Superior temporal gyrus (tissue), 1 donor: ENCODE data around the gene CHAF1B.
"Not testable (repeated sequence)": the region's sequence is repeated elsewhere in the genome, so short reads cannot be mapped to it uniquely, and the experiment has no call there.

Experiments used
- DNase-seq: peaks from one replicate; pipeline ENCODE4 v3.0.0-alpha.2; 2016; ENCODE audit errors: extremely low spot score

The CHAF1B gene

GRCh38 chr21:36388096-36388495, 2.9 kb downstream of the CHAF1B start:
- no peak for DNase-seq

DNA sequence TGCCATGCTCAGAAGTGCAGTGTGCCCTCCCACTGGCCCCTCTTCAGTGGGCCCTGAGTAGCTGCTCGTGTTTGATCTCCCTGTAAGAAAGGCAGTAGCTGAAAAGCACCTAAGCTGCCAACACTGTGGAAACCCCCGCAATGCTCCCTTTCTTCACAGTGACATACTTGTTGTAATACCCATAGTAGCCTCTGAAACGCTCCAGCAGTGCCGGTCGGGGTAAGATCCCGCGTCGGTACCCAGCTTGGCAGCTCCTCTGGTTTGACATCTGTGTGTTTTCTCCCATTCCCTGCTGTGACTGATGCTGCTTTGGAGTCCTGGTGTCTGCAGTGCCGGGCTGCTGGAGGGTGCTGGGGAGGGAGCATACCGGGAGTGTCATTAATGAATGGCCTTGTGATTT, 3.6 kb downstream of the CHAF1B start:
- peak; percentile 60 for DNase-seq

GRCh38 chr21:36391649-36392048, 6.5 kb downstream of the CHAF1B start:
- not testable (repeated sequence) for DNase-seq

DNA sequence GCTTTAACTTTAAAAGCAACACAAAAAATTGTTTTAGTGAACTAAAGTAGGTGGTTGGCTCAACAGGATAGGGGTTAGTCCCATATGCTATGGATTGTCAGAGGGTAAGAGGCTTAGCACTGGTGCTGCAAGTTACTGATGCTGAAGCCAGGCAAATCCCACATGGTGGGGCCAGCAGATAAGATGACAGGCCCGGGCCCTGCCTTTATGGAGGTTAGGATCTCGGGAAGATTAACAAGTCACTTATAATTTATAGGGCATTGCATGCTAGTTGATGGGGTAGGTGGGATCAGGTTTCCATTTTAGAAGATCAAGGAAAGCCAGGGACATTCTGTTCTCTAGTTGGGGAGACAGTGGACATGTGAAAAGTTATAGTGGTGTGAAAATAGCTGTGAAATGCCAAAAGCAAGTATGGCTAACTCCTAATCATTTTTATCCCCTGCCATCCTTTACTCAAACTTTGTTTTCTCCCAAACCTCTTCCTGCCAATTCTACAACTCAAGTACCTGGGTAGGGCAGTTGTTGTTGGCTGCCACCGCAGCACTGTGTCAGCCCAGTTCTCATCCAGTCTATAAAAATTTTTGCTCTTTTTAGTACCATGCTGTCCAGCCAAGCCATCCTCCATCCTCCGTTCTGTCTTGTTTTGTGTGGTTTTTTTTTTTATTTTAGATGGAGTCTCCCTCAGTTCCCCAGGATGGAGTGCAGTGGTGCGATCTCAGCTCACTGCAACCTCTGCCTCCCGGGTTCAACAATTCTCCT, 10.3 kb downstream of the CHAF1B start:
- DNase-seq = no peak

GRCh38 chr21:36396325-36396724, 11.1 kb downstream of the CHAF1B start:
- DNase-seq = no peak

- DNase-seq = no peak
Observed at GRCh38 chr21:36396971-36397370, 11.8 kb downstream of the CHAF1B start.

- no peak for DNase-seq
Observed at GRCh38 chr21:36397606-36398005, 12.4 kb downstream of the CHAF1B start.

DNA sequence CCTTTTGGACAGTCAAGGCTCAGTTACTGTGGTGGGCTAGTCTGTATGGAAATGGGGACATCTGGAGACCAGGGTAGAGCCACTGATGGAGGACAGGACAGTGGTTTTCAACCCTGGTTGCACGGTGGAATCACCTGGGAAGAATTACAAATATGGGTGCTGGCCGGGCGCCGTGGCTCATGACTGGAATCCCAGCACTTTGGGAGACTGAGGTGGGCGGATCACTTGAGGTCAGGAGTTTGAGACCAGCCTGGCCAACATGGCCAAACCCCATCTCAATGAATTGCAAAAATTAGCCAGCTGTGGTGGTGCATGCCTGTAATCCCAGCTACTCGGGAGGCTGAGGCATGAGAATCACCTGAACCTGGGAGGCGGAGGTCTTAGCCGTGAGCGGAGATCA, 14.5 kb downstream of the CHAF1B start:
- DNase-seq = not testable (repeated sequence)

DNA sequence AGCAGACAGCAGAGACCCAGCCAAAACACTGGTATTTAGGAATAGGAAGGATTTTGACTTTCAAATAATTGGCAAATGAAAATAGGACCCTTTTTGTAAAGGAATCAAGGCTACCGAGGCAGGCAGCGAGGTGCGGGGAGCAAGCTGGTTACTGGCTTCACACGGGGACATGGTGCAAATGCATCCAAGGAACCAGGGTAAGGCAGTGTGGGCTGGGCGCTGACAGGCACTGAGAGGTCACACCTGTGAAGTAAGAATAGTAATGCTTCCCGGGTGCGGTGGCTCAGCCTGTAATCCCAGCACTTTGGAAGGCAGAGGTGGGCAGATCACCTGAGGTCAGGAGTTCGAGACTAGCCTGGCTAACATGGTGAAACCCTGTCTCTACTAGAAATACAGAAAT, 15.5 kb downstream of the CHAF1B start:
- DNase-seq = no peak

DNA sequence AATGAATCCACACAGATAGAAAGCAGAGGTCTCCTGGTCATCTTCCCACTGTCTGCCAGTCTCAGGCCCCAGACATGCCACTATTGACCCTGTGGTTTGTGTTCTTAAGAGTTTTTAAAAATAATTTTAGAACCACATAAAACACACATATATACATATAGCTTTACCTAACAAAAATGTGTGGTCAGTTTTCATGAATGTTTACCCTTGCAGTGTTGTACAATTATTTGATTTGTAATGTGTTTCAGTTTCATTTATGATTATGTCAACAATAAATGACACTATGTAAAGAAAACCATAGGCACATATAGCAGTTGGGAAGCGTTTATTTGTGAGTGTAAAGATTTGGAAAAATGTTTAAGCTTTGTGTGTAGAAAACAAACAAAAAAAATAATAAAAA, 17.1 kb downstream of the CHAF1B start:
- no peak for DNase-seq

DNA sequence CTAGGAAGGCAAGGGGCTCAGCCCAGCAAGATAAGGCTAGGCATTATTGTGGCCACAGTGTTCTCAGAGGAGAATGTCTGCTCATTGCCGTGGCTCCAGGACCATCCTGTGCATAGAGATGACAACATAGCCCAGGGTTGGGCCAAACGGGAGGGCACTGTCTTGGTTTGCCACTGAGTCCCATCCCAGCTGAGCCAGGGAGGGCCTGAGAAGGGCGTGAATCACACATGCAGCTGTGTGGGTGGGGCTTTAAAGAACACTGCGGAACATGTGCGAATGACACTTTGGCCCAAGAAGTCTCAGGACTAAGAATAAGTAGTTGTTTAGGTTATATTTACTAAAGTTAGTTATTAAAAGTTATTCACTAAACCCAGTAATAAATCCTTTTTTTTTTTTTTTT, 18.5 kb downstream of the CHAF1B start:
- no peak for DNase-seq

DNA sequence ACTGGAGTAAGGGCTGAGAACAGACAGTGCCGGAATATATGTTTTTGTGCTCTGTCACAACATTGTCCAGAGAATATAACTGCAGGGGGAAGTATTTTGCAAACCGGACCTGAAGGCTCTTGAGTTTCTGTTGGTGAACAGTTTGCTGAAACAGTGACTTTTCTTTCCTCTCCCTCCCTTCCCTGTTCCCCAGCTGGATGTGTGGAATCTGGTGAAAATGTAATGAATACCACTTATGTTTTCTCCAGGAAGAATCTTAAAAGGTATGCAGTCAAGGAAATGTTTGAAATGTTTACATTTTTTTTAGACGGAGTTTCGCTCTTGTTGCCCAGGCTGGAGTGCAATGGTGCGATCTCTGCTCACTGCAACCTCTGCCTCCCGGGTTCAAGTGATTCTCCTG, 23.4 kb downstream of the CHAF1B start:
- DNase-seq = no peak

DNA sequence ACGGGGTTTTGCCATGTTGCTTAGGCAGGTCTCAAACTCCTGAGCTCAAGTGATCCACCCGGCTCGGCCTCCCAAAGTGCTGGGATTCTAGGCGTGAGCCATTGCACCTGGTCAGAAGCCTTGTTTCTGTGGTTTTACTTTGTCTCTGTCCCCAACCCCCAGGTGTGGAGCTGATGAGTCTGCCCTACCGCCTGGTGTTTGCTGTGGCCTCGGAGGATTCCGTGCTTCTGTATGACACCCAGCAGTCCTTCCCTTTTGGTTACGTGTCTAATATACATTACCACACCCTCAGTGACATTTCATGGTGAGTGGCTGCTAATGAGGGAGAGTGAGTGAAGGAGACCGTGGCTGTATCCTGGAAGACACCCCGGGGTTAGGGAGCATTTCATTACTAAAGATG, 26.1 kb downstream of the CHAF1B start:
- no peak for DNase-seq

DNA sequence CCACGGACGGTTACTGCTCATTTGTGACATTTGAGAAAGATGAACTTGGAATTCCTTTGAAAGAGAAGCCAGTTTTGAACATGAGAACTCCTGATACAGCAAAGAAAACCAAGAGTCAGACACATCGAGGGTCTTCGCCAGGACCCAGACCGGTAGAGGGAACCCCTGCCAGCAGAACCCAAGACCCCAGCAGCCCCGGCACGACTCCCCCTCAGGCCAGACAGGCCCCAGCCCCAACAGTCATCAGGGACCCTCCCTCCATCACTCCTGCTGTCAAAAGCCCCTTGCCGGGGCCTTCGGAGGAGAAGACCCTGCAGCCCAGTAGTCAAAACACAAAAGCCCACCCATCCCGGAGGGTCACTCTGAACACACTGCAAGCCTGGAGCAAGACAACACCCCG, 27.7 kb downstream of the CHAF1B start:
- no peak for DNase-seq

- DNase-seq = no peak
Observed at GRCh38 chr21:36415375-36415774, 30.2 kb downstream of the CHAF1B start.

GRCh38 chr21:36419241-36419640, 34.0 kb downstream of the CHAF1B start:
- DNase-seq = no peak

GRCh38 chr21:36419996-36420395, 34.8 kb downstream of the CHAF1B start:
- peak; percentile 71 for DNase-seq

GRCh38 chr21:36420571-36421339, 35.6 kb downstream of the CHAF1B start:
- DNase-seq = no peak

GRCh38 chr21:36422279-36423098, 37.3 kb downstream of the CHAF1B start:
- no peak for DNase-seq

DNA sequence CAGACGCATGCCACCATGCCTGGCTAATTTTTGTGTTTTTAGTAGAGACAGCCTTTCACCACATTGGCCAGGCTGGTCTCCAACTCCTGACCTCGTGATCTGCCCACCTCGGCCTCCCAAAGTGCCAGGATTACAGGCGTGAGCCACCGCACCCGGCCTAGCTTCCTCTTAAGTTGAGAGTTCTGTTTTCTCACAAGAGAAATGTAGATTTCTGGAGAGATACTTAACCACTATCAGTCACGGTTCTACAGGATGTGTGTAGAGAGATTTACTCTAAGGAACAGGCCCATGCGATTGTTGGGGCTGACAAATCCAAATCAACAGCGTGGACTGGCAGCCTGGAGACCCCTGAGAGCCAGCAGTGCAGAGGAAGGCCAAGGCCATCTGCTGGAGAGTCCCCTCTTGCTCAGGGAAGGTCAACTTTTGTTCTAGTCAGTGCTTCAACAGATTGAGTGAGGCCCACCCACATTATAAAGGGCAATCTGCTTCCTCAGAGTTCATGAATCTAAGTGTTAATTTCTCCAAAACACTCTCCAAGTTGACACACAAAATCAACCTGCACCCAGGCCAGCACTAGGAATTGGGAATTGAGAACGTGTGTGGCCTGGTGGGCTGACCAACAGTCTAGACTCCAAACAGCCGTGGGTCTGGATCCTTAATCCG, 38.7 kb downstream of the CHAF1B start:
- DNase-seq = no peak

GRCh38 chr21:36424592-36424991, 39.4 kb downstream of the CHAF1B start:
- no peak for DNase-seq

GRCh38 chr21:36425286-36425685, 40.1 kb downstream of the CHAF1B start:
- no peak for DNase-seq
